Stimulated activated naive CD8-positive, alpha-beta T cell treated with anti-CD3 and anti-CD28 coated beads, Interleukin-15, Interleukin-2, amounts not matched to agents 100 U/mL and 50 U/mL, for 24 hours (primary cell): ENCODE measurements around the gene DPEP2.
"Not testable (repeated sequence)": the region's sequence is repeated elsewhere in the genome, so short reads cannot be mapped to it uniquely, and the experiment has no call there.

ENCODE experiments used
- ATAC-seq: fragments of 150-1000 bp; cut with Tn5 transposase; one replicate; pipeline ENCODE4 v1.10.0; 2021
- DNase-seq: peaks from one replicate; pipeline ENCODE4 v3.0.0; 2021

DPEP2 gene, protein sequence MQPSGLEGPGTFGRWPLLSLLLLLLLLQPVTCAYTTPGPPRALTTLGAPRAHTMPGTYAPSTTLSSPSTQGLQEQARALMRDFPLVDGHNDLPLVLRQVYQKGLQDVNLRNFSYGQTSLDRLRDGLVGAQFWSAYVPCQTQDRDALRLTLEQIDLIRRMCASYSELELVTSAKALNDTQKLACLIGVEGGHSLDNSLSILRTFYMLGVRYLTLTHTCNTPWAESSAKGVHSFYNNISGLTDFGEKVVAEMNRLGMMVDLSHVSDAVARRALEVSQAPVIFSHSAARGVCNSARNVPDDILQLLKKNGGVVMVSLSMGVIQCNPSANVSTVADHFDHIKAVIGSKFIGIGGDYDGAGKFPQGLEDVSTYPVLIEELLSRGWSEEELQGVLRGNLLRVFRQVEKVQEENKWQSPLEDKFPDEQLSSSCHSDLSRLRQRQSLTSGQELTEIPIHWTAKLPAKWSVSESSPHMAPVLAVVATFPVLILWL

DNA sequence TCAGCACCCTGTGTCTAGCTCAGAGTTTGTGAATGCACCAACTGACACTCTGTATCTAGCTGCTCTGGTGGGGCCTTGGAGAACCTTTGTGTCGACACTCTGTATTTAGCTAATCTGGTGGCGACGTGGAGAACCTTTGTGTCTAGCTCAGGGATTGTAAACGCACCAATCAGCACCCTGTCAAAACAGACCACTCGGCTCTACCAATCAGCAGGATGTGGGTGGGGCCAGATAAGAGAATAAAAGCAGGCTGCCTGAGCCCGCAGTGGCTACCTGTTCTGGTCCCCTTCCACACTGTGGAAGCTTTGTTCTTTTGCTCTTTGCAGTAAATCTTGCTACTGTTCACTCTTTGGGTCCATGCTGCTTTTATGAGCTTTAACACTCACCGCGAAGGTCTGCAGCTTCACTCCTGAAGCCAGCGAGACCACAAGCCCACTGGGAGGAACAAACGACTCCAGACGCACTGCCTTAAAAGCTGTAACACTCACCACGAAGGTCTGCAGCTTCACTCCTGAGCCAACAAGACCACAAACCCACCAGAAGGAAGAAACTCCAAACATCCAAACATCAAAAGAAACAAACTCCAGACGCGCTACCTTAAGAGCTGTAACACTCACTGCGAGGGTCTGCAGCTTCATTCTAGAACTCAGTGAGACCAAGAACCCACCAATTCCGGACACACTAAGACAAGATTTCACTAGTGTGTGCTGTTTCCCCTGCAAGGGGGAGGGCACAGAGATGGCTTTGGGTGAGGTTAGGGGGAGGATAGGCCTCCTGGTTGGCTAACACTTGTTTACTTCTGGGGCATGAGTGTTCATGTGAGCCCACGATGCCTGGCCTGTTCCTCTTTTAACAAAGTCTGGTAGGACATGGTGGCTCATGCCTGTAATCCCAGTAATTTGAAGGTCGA lies at the start of gene DPEP2:
Gene DPEP2 (minus strand): TSS at position 706 of the 910 bp plus-strand sequence. CDS start 6,272 bp downstream, outside the sequence.
- peak; percentile 45 for DNase-seq
- peak; percentile 79 for ATAC-seq

DNA sequence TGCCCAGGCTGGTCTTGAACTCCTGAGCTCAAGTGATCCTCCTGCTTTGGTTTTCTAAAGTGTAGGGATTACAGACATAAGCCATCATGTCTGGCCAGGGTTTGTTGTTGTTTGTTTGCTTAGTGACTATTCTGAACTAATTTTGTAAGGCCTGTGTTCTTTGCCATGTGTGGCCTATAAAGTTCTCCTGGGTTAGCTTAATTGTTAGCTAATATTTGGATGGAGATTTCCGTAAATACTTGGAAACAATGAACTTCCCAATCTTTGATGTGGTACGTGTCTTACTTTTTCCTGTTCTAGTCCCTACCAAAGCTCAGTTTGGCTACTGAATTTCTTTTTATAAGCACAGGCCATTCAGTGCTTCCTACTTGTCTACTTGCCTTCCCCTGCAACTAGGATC lies 48.7 kb upstream of the DPEP2 start:
- ATAC-seq (no peak), DNase-seq (no peak)

DNA sequence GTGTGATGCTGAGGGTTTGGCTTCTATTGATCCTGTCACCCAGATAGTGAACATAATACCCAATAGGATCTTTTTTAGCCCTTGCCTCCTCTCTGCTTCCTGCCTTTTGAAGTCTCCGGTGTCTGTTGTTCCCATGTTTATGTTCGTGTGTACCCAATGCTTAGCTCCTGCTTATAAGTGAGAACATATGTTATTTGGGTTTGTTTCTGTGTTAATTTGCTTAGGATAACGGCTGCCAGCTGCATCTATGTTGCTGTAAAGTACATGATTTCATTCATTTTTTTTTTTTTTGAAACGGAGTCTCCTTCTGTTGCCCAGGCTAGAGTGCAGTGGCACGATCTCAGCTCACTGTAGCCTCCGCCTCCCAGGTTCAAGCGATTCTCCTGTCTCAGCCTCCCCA lies 46.8 kb upstream of the DPEP2 start:
- no peak for ATAC-seq
- no peak for DNase-seq

DNA sequence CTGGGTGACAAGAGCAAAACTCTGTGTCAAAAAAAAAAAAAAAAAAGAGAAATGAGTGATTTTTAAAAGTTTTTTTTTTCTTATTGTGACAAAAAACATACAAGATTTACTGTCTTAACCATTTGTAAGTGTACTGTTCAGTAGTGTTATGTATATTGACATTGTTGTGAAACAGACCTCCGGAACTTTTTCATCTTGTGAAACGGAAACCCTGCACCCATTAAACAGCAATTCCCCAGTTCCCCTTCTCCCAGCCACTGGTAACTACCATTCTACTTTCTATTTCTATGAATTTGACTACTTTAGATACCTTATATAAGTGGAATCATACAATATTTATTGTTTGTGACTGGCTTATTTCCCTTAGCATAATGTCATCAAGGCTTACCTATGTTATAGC lies 42.5 kb upstream of the DPEP2 start:
- ATAC-seq: no peak
- DNase-seq: no peak

DNA sequence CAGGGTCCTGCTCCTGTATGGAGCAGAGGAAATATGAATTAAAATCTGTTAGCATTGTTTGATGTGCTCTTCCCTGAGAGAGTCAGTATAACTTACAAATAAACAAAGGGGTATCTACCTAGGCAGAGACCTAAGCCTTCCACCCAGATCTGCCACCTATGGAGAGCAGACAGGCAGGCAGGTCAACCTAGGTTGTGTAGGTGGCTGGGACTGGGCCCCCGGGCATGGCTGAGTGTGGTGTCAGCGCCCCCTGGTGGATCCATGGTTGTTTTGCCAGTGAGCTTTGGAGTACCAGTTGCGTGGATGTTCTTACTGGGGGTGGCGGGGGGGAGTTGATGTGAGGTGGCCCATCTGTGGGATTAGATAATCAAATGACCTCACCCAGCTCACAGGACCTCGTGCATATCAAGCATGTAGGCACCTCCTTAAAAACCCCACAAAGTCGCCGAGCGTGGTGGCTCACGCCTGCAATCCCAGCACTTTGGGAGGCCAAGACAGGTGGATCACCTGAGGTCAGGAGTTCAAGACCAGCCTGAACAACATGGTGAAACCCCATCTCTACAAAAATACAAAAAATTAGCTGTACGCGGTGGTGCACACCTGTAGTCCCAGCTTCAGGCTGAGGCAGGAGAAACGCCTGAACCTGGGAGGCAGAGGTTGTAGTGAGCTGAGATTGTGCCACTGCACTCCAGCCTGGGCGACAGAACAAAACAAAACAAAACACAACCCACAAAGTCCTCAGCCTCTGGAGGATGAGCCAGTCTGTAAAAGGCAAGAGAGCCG lies 41.4 kb upstream of the DPEP2 start:
- peak; percentile 91 for DNase-seq
- ATAC-seq: peak; percentile 97

DNA sequence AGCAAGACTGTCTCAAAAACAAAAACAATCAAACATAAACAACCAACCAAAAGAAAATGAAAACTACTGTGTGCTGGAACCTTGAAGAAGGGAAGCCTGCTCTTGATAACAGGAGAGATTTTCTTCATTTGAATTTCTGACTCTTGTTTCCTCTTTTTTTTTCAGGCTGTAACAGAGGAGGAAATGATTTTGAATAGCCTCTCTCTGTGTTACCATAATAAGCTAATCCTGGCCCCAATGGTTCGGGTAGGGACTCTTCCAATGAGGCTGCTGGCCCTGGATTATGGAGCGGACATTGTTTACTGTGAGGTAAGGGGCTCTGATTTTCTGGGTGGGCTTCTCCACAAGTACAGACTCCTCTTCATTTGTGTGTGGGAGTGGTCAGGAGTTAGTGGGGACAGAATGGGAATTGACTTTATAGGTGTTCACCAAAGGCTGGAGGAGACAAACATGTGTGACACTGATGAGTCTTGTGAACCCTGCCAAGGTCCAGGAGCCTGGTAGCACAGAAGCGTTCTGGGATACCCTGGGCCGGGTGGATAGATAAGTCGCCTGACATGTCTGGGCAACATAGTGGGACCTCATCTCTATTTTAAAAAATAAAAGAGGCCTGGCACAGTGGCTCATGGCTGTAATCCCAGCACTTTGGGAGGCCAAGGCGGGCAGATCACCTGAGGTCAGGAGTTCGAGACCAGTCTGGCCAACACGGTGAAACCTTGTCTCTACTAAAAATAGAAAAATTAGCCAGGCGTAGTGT lies 38.7 kb upstream of the DPEP2 start:
- DNase-seq (no peak), ATAC-seq (no peak)

DNA sequence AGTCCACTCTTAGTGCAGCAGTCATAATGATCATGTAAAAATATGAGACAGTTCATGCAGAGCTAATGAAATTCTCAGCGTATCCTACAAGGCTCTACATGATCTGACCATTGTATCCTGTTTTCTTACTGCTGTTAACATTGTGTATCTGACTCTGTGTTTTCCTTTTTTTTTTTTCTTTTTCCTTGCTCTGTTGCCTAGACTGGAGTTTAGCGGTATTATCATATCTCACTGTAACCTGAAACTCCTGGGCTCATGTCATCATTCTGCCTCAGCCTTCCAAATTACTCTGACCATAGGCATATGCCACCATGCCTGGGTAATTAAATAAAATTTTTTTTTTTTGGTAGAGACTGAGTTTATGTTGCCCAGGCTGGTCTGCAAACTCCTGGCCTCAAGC lies 35.9 kb upstream of the DPEP2 start:
- ATAC-seq (no peak), DNase-seq (no peak)

DNA sequence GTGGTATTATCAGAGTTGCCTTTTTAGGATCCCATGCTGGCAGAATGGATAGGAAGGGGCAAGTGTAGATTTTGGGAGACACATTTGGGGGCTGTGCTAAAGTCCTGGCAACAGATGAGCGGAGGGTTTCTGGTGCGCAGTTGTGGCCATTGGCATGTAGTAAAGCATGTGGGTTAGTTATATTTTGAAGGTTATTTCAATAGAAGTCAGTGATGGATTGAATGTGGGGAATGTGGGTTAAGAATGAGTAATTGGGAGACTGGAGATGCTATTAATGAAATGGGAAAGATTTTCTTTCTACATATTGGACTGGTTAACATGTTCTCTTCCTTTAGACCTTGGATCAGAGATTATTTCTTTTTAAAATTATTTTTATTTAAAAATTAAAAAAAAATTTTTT lies 33.8 kb upstream of the DPEP2 start:
- no peak for ATAC-seq

DNA sequence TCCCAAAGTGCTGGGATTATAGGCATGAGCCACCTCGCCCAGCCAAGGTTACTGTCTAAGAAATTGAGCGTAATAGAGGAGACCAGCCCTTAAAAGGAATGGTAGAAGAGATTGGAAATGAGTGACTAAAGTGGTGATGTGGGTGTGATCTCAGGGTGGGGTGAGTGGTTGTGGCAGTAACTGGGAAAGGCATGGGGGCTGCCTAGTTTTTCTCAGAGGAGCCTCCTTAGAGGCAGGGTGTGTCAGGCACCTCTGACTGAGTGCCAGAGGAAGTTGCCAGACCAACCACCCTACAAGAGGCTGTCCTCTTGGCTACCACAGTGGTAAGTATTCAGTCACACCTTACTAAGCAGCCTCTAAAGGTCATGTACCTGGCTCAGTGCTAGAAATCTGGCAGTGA lies 32.7 kb upstream of the DPEP2 start:
- ATAC-seq: peak; percentile 82
- no peak for DNase-seq

More for the DNA sequence above, 33.8 kb upstream of the DPEP2 start:
- no peak for DNase-seq

DNA sequence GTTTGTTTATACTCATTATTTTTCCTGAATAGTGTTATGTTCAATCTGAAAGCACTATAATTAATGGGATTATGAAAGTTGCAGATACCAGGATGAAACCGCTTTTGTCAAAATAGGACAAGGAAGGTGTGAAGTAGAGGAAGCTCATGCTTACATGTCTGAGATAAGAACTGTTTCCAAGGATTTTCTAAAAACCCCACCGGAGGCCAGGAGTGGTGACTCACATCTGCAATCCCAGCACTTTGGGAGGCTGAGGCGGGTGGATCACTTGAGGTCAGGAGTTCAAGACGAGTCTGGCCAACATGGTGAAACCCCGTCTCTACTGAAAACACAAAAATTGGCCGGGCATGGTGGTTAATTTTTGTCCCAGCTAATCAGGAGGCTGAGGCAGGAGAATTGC lies 30.8 kb upstream of the DPEP2 start:
- not testable (repeated sequence) for ATAC-seq, DNase-seq

DNA sequence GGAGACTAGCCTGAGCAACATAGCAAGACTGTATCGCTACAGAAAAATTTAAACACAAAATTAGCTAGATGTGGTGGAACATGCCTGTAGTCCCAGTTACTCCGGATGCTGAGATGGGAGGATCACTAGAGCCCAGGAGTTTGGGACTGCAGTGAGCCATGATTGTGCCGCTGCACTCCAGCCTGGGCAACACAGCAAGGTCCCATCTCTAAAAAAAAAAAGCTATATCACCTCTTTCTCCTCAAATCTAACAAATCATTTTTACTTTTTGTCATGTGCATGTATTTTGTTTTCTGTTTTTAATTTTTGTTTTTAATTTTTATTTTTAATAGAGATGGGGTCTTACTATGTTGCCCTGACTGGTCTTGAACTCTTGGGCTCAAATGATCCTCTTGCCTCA lies 29.7 kb upstream of the DPEP2 start:
- no peak for ATAC-seq

DNA sequence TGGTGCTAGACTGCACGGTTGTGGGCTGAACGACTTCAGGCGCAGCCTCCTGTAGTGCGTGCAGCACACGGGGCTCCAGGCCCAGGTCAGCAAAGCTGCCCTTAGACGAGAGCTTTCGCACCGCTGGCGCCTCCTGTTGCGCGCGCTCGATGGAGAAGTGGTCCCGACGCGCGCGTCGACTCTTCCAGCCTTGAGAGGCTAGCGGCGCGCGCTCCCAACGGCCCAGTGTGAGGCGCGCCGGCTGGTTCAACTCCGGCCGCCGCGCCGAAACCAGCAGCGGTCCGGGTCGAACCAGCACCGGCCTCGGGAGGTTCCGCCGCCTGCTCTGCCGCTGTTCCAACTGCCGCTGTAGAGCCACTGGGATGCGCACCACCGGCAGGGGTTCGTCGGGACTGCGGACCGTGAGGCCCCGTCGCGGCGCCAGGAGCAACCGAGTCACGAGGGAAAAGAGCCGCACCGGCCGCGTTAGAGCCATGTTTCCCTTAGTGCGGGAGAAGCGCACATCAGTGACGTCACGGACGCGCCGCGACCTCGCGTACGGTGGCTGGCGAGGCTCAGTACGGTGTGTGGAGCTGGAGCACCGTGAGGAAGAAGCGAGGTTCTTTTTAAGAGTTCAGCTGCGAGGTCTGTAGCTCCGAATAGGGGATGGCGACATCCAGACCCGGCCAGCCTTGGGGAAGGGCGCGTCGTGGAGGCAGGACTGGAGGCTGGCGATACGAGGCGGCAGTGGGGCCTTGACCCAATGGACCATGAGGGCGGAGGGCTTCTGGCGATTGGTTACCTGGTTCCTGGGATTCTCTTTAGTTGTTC lies 23.6 kb upstream of the DPEP2 start, which contains the start of the genes DDX28 and DUS2:
Gene DDX28 (minus strand): TSS at position 505 of the 810 bp plus-strand sequence. CDS start 30 bp downstream, at position 475.
Gene DUS2 (plus strand): TSS at position 557 of the 810 bp plus-strand sequence. CDS start 14,740 bp downstream, outside the sequence.
- peak; percentile 95 for DNase-seq
- peak; percentile 87 for ATAC-seq

More for the DNA sequence above, 29.7 kb upstream of the DPEP2 start:
- no peak for DNase-seq

DNA sequence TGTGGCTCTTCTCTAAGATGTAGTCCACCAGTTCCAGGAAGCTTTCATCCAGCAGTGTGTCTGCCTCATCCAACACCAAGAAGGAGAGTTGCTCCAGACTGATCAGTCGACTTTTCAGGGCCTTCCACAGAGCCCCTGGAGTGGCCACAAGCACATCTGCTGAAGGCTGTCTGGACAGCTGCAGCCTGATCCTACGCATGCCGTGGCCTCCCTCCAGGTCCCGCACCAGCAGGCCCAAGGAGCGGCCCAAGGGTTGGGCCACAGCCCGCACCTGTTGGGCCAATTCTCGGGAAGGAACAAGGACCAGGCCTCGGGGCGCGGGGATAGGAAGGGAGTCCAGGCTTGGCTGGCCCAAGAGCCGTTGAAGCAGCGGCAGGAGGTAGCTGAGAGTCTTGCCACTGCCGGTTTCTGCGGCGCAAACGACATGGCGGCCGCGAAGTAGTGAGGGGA lies 23.0 kb upstream of the DPEP2 start:
- DNase-seq: no peak

DNA sequence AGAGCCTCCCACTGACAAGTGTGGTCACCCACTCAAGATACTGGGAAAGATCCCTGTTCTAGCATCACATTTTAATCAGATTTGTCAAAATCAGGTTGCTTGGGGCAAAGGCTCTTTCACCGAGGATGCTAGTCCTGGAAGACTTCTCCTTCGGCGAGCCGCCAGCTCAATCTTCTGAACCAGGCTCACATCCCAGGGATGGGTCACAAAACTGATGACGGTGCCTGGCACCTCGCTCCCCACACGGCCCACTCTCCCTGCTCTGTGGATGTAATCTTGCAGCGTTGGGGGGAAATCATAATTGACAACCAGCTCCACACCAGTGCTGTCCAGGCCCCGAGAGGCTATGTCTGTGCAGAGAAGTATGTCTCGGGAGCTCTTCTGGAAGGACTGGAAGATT lies 22.2 kb upstream of the DPEP2 start:
- DNase-seq: no peak
- no peak for ATAC-seq

More for the DNA sequence above, 23.0 kb upstream of the DPEP2 start:
- ATAC-seq: peak; percentile 19

DNA sequence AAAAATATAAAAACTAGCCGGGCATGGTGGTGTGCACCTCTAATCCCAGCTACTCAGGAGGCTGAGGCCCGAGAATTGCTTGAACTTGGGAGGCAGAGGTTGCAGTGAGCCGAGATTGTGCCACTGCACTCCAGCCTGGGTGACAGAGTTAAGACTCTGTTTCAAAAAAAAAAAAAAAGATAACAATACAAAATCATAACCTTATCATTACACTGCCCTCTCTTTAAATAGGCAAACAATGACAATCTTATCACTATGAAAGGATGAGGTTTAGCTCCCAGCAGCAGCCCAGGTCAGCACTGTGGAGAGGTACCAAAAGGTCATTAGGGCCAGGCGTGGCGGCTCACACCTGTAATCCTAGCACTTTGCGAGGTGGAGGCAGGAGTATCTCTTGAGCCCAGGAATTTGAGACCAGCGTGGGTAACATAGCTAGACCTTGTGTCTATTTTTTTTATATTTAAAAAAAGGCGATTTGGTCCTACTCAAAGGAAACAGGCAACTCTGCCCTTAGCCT lies 19.9 kb upstream of the DPEP2 start:
- DNase-seq: no peak
- ATAC-seq: no peak

DNA sequence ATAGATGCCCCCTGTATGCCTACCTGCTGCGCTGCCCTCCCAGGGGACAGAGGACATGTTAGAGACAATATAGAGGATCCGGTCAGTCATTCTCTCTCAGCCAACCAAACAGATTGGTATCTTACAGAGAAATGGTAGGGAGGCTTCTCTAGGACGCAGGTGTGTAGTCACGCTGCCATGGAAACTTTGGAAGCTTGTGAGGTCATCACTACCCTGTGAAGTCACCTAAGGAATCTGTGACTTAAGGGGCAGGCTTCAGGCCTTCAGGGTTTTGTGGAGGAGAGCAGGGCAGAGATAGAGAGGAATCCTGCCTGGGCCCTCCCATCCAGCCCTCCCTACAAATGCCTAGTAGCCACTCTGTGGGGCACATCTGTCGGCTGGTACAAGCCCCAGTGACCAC lies 16.4 kb upstream of the DPEP2 start, which contains the start of gene DPEP2NB:
Gene DPEP2NB (minus strand): TSS at position 231 of the 400 bp plus-strand sequence. CDS start 141 bp downstream, at position 90.
- ATAC-seq (no peak), DNase-seq (no peak)

DNA sequence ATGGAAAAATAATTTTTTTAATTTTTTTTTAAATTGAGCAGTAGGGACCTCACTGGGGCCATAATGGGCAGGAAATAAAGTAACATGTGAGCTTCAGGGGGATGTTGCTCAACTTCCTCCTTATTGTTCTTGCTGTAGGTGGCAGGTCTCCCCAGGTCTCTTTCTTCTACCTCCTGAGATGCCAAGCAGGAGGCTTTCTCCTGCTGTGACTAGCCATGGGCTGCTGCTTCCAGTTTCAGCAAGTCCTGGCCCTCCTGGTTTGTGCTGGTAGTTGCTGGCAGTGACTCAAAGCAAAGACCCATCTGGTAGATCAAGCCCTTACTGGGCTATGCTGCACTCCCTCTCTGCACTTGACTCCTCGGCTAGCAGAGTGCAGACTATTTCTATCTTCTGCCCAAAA lies 14.2 kb upstream of the DPEP2 start:
- DNase-seq: no peak
- ATAC-seq: no peak

DNA sequence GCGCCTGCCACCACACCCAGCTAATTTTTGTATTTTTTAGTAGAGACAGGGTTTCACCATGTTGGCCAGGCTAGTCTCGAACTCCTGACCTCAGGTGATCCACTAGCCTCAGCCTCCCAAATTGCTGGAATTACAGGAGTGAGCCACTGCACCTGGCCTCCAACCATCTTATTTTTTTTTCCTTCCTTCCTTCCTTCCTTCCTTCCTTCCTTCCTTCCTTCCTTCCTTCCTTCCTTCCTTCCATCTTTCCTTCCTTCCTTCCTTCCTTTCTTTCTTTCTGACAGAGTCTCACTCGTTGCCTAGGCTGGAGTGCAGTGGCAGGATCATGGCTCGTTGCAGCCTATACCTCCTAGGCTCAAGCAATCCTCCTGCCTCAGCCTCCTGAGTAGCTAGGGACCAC lies 10.6 kb upstream of the DPEP2 start:
- ATAC-seq: not testable (repeated sequence)

DNA sequence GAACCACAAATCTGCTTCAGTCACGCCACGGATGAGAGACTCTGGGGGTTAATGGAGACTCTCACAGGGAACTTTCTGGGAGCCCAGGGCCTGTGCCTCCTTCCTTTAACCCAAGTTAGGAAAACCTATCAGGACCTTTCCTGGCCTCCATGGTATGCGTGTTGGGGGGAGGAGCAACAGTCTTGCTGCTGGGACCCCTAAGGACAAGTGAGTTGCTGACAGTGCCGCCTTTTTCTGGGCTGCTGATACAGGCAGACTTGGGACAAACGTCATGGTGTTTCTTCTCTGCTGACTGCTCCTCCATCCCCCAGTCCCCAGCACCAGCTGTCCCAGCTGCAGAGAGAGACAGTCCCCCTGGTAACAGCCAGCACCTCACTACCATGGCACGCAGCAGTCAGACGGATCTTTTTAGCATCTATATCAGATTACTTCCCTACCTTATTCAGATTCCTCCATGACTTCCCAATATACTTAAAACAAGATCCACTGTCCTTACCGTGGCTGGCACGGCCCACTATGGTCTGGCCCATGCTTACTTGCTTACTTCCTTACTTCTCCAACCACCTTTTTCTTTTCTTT lies 10.0 kb upstream of the DPEP2 start:
- no peak for ATAC-seq
- no peak for DNase-seq

More for the DNA sequence above, 10.6 kb upstream of the DPEP2 start:
- not testable (repeated sequence) for DNase-seq
